Bronchial epithelial cell (primary cell): ENCODE data around the gene KIAA1191. TPM values are rescaled to one million over a fixed set of nuclear protein-coding genes. Genes with fewer than 3 reads are reported as not detected.
A peak's percentile ranks its signal among the peaks of the same experiment; 100 is the strongest.
"Not testable (repeated sequence)": the region's sequence is repeated elsewhere in the genome, so short reads cannot be mapped to it uniquely, and the experiment has no call there.

Source experiments
- DNase-seq: peaks from one replicate; pipeline ENCODE4 v3.0.0-alpha.2; 2010; ENCODE audit warnings: low read depth
- FAIRE-seq: peaks from 2 replicates; lab custom pipeline; 2011; peaks lifted over from hg19 to GRCh38; lab: Jason Lieb, UNC
- H3K27me3 ChIP-seq: 2 replicates; pipeline ENCODE4 v1.5.1; 2011; ENCODE audit warnings: low read length; ENCODE audit not compliant: control insufficient read depth, insufficient read depth
- H3K36me3 ChIP-seq: 2 replicates; pipeline ENCODE4 v1.5.1; 2011; ENCODE audit warnings: low read length; ENCODE audit not compliant: control insufficient read depth, insufficient read depth
- H3K4me3 ChIP-seq: 2 replicates; pipeline ENCODE4 v1.5.1; 2011; ENCODE audit warnings: mild to moderate bottlenecking, low read depth, low read length, control low read depth
- total RNA-seq: library from RNA; depleted of rRNA; stranded (reverse); fragments of >200 nt; gene quantifications from 2 replicates; pipeline ENCODE4 v1.2.1, GENCODE V29; 2014
- TF ChIP-seq, protein P1 (sequence below): IDR thresholded peaks from 2 replicates; pipeline ENCODE4 v1.5.1; 2011; ENCODE audit warnings: mild to moderate bottlenecking, moderate library complexity, low read length, control low read depth, inconsistent platforms; ENCODE audit not compliant: insufficient read depth, severe bottlenecking

The KIAA1191 gene, protein sequence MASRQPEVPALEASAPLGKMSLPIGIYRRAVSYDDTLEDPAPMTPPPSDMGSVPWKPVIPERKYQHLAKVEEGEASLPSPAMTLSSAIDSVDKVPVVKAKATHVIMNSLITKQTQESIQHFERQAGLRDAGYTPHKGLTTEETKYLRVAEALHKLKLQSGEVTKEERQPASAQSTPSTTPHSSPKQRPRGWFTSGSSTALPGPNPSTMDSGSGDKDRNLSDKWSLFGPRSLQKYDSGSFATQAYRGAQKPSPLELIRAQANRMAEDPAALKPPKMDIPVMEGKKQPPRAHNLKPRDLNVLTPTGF
- 54.2 and 70.2 TPM in 2 replicates for total RNA-seq

DNA sequence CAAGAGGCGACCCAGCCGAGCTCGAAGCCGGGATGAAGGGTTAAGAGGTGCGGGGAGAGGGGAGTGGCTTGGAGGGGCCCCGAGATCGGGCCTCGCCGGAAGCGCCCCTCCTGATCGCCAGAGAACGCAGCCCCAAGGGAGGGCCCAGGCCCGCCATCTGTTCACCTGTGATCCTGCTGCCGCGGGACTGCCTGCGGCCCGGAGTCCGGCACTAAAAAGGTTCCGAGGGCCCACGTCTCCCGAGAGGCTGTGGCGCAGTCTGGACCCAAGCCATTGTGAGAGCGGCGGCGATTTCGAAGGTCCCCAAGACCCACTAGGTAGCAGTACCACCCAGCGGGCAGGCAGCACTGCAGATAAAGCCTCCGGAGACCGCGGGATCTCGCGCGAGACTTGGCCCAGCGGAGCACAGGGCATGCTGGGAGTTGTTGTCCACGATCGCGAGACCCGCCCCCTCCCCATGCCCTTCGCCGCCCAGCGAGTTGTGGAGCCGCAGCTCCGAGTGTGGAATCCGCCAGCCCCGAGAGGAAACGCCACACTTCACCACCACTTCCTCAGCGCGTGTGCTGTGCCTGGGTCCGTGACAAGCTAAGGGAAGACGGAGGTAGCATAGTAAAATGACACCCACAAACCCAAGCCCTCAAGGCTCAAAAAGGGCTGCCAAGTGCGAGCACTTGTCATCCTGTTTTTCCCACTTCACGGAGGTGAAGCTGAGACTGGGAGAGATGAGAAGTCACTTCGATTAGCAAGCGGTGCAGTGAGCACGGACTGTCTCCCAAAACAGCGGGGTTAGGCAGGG lies at the start of gene KIAA1191:
Gene KIAA1191 (minus strand): TSS at position 328 of the 796 bp plus-strand sequence. CDS start 2,256 bp downstream, outside the sequence.
- peaks cover 6% of the 10 kb centered on the region for H3K36me3 ChIP-seq
- TF ChIP-seq, protein P1, sequence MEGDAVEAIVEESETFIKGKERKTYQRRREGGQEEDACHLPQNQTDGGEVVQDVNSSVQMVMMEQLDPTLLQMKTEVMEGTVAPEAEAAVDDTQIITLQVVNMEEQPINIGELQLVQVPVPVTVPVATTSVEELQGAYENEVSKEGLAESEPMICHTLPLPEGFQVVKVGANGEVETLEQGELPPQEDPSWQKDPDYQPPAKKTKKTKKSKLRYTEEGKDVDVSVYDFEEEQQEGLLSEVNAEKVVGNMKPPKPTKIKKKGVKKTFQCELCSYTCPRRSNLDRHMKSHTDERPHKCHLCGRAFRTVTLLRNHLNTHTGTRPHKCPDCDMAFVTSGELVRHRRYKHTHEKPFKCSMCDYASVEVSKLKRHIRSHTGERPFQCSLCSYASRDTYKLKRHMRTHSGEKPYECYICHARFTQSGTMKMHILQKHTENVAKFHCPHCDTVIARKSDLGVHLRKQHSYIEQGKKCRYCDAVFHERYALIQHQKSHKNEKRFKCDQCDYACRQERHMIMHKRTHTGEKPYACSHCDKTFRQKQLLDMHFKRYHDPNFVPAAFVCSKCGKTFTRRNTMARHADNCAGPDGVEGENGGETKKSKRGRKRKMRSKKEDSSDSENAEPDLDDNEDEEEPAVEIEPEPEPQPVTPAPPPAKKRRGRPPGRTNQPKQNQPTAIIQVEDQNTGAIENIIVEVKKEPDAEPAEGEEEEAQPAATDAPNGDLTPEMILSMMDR = peak; percentile 35
- peak within 1 kb of the TSS; percentile 84 for H3K4me3 ChIP-seq
- FAIRE-seq (no peak), DNase-seq (peak; percentile 83)
- H3K27me3 ChIP-seq = no peaks in the 10 kb centered on the region

DNA sequence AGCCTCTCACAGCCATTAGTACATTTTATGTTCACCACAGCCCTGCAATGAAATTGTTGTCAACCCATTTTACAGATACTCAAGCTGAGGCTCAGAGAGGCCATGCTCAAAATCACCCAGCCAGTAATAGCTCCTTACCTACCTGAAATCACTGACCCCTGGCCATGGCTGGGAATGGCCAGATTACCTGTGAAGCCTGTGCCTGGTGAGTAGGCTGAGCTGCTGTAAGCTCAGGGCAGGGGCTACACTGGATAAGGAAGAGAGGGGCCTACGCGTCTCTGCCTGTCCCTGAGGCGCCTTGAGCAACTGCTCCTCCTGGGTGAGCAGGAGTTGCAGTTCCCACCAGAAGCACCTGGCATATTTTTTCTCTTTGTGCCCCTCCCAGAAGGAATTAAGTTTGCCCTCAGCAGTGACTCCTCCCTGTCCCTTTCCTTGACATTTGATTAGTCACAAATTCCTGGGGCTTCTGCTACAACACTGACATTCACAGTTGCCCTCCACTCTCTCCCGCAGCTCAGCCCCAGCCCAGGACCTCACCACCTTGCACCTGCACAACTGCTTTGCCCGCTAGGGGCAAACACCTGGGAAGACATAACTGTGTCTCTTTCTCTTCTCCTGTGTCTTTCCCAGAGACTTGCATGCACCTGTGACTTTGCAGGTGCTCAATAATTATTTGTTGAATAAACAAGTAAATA lies 49.1 kb upstream of the KIAA1191 start:
- FAIRE-seq (no peak), DNase-seq (peak; percentile 59)
- H3K4me3 ChIP-seq = no peak overlapping the region
- no peaks in the 10 kb centered on the region for H3K27me3 ChIP-seq
- TF ChIP-seq, protein P1 = peak; percentile 45
- H3K36me3 ChIP-seq = peaks cover 15% of the 10 kb centered on the region

DNA sequence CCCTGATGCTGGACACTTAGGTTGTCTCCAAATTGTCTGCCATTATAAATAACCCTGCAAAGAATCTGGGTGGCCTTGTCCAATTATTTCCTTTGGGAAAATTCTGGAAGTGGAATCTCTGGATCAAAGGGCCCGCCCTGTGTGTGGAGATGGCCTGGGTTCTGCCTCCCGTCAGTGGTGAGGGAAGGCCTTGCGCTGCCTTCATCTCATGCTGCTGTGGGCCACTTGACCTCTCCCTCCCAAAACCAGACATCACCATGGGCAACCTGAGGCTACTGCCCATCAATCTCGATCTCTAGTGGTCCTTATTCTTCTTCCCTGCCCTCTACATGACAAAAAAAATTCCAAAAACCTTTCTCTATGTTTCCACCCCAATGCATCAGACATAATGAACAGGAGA lies 48.2 kb upstream of the KIAA1191 start:
- no peak for DNase-seq
- peaks cover 15% of the 10 kb centered on the region for H3K36me3 ChIP-seq
- TF ChIP-seq, protein P1 = no peak
- H3K4me3 ChIP-seq = no peak overlapping the region
- no peaks in the 10 kb centered on the region for H3K27me3 ChIP-seq
- FAIRE-seq = peak; percentile 7

DNA sequence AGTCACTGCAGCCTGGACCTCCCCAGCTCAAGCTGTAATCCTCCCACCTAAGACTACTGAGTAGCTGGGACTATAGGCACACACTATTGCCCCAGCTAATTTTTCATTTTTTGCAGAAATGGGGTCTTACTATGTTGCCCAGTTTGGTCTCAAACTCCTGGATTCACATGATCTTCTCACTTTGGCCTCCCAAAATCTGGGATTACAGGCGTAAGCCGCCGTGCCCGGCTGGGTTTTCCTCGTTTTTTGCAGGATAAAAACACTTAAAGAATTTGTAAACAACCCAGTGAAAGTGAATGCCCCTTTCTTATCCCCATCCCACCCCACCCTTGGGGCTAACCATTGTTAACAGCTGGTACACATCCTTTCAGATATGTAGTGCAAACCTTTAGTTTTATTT lies 47.0 kb upstream of the KIAA1191 start:
- FAIRE-seq = no peak

DNA sequence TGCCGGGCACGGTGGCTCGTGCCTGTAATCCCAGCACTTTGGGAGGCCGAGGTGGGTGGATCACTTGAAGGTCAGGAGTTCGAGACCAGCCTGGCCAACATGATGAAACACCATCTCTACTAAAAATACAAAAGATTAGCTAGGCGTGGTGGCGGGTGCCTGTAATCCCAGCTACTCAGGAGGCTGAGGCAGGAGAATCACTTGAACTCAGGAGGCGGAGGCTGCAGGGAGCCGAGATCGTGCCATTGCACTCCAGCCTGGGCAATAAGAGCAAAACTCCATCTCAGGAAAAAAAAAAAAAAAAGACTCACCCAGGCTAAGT lies 46.6 kb upstream of the KIAA1191 start:
- not testable (repeated sequence) for FAIRE-seq, H3K27me3 ChIP-seq, H3K4me3 ChIP-seq, DNase-seq
- H3K36me3 ChIP-seq = peaks cover 19% of the 10 kb centered on the region

More for the DNA sequence above, 47.0 kb upstream of the KIAA1191 start:
- TF ChIP-seq, protein P1 = no peak
- H3K27me3 ChIP-seq = no peaks in the 10 kb centered on the region
- no peak for DNase-seq
- peaks cover 19% of the 10 kb centered on the region for H3K36me3 ChIP-seq
- H3K4me3 ChIP-seq = no peak overlapping the region
